Keratinocyte (primary cell): ENCODE results near the gene MINPP1. TPM values are rescaled to one million over a fixed set of nuclear protein-coding genes. Genes with fewer than 3 reads are reported as not detected.
"Not testable (repeated sequence)": the region's sequence is repeated elsewhere in the genome, so short reads cannot be mapped to it uniquely, and the experiment has no call there.

Experiments
- DNase-seq: peaks from one replicate; pipeline ENCODE4 v3.0.0-alpha.2; 2011; ENCODE audit warnings: low read depth, missing footprints, low spot score
- FAIRE-seq: peaks from 2 replicates; lab custom pipeline; 2011; peaks lifted over from hg19 to GRCh38; lab: Jason Lieb, UNC
- H2AFZ ChIP-seq: 2 replicates; pipeline ENCODE4 v1.6.0; 2012; ENCODE audit warnings: low read length, control low read depth, inconsistent platforms; ENCODE audit not compliant: control insufficient read depth
- H3K27ac ChIP-seq: 2 replicates; pipeline ENCODE4 v1.5.1; 2011; ENCODE audit warnings: low read length; ENCODE audit not compliant: control insufficient read depth, insufficient read depth
- H3K27me3 ChIP-seq: 3 replicates; pipeline ENCODE4 v1.6.0; 2011; ENCODE audit warnings: low read length; ENCODE audit not compliant: control insufficient read depth, insufficient read depth; ENCODE audit errors: extremely low read depth
- H3K36me3 ChIP-seq, 2 experiments: 2 replicates in 1 of 2; 3 replicates in 1 of 2; pipeline ENCODE4 v1.5.1; 2011; ENCODE audit warnings: low read length in 2 of 2, mild to moderate bottlenecking in 1 of 2; ENCODE audit not compliant: control insufficient read depth in 2 of 2, insufficient read depth in 2 of 2; ENCODE audit errors: extremely low read depth in 1 of 2
- H3K4me1 ChIP-seq: 3 replicates; pipeline ENCODE4 v1.5.1; 2011; ENCODE audit warnings: low read length; ENCODE audit not compliant: control insufficient read depth, insufficient read depth; ENCODE audit errors: extremely low read depth
- H3K4me2 ChIP-seq: 3 replicates; pipeline ENCODE4 v1.6.0; 2011; ENCODE audit warnings: low read depth, low read length; ENCODE audit not compliant: control insufficient read depth, insufficient read depth; ENCODE audit errors: extremely low read depth
- H3K4me3 ChIP-seq, 3 experiments: fragments of 200-600 bp in 1 of 3; sonication (generic) in 1 of 3; 2 replicates in 2 of 3; 3 replicates in 1 of 3; pipeline ENCODE4 v1.5.1; 2011 to 2016; ENCODE audit warnings: low read length in 3 of 3, mild to moderate bottlenecking in 3 of 3, control low read depth in 2 of 3, inconsistent platforms in 1 of 3, low read depth in 1 of 3, mixed read lengths in 1 of 3, mixed run types in 1 of 3, moderate library complexity in 1 of 3; ENCODE audit not compliant: control insufficient read depth in 2 of 3, insufficient read depth in 2 of 3; ENCODE audit errors: extremely low read depth in 1 of 3
- H3K79me2 ChIP-seq: 2 replicates; pipeline ENCODE4 v1.6.0; 2012; ENCODE audit warnings: low read length; ENCODE audit not compliant: control insufficient read depth, insufficient read depth
- H3K9ac ChIP-seq: 3 replicates; pipeline ENCODE4 v1.6.0; 2011; ENCODE audit warnings: low read length; ENCODE audit not compliant: control insufficient read depth, insufficient read depth; ENCODE audit errors: extremely low read depth
- H3K9me1 ChIP-seq: 3 replicates; pipeline ENCODE4 v1.6.0; 2011; ENCODE audit warnings: low read length; ENCODE audit not compliant: control insufficient read depth, insufficient read depth; ENCODE audit errors: extremely low read depth
- H3K9me3 ChIP-seq: 2 replicates; pipeline ENCODE4 v1.5.1; 2012; ENCODE audit warnings: low read depth, low read length; ENCODE audit not compliant: control insufficient read depth
- H4K20me1 ChIP-seq: 3 replicates; pipeline ENCODE4 v1.6.0; 2011; ENCODE audit warnings: low read length; ENCODE audit not compliant: control insufficient read depth, insufficient read depth; ENCODE audit errors: extremely low read depth
- CTCF ChIP-seq, 3 experiments: IDR thresholded peaks in 1 of 3; conservative IDR thresholded peaks in 1 of 3; optimal IDR thresholded peaks in 1 of 3; 2 replicates in 2 of 3; 3 replicates in 1 of 3; pipeline versions ENCODE3 to v1.5.1; 2011; ENCODE audit warnings: low read length in 3 of 3, mild to moderate bottlenecking in 3 of 3, moderate library complexity in 2 of 3, control low read depth in 1 of 3, inconsistent platforms in 1 of 3; ENCODE audit not compliant: insufficient read depth in 2 of 3; ENCODE audit errors: extremely low read depth in 1 of 3
- EZH2 ChIP-seq: IDR thresholded peaks from one replicate; pipeline ENCODE4 v1.6.1; 2012; ENCODE audit warnings: inconsistent platforms, mild to moderate bottlenecking, low read length, moderate library complexity
- dilution Hi-C: fragments of 300-500 bp; cut with MboI; formaldehyde crosslinking; loops from one replicate; pipeline ENCODE4 v1.7.0; 2020; ENCODE audit warnings: low sequenced_read_pairs; ENCODE audit not compliant: extremely low pct_ligation_motif_present
- polyA plus RNA-seq, 5 experiments: library from polyadenylated mRNA; depleted of rRNA in 3 of 5; stranded (reverse) in 3 of 5; stranded (forward) in 1 of 5; unstranded in 1 of 5; fragments of >200 nt; gene quantifications; 1 replicate in 1 of 5; 2 replicates in 3 of 5; 3 replicates in 1 of 5; pipeline versions ENCODE4 v1.2.1 to v1.2.3, GENCODE V29; 2011 to 2012; ENCODE audit warnings: missing spikeins in 2 of 5, low read depth in 1 of 5, low replicate concordance in 1 of 5

Gene MINPP1
- polyA plus RNA-seq, 1 donor (not counting 4 experiments of a cell fraction or from before 2014, with no cell fraction given), result 17.7 TPM

DNA sequence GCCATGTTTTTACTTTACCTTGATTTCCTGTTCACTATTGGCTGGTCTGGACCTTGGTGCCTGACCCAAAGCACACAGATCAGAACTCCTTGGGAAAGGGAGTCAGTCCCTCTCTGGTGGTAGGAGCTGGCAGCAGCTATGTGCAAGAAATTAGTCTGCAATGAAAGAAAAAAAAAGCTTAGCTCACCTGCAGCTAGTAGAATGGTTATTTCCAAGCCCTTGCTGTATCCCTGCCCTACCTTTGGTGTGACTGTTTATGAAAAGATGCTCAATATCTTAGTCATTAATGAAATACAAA, 86.8 kb downstream of the MINPP1 start:
- no peaks in the 10 kb centered on the region for H3K9me3 ChIP-seq
- no peak for FAIRE-seq

DNA sequence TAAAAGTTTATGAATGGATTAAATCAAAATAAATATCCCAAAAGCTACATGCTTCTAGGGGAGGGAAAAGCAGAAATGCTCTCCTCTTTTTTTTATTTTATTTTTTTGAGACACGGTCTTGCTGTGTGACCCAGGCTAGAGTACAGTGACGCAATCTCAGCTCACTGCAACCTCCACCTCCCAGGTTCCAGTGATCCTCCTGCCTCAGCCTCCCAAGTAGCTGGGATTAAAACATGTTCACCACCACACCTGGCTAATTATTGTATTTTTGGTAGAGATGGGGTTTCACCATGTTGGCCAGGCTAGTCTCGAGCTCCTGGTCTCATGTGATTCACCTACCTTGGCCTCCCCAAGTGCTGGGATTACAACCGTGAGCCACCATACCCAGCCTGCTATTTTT, 88.2 kb downstream of the MINPP1 start:
- H3K9me1 ChIP-seq, DNase-seq, H4K20me1 ChIP-seq, H3K9me3 ChIP-seq, H3K4me3 ChIP-seq, H3K36me3 ChIP-seq, H2AFZ ChIP-seq, H3K4me2 ChIP-seq, H3K27ac ChIP-seq, H3K9ac ChIP-seq, H3K27me3 ChIP-seq, dilution Hi-C loops, FAIRE-seq, H3K4me1 ChIP-seq, H3K79me2 ChIP-seq: not testable (repeated sequence)

More for the DNA sequence above, 86.8 kb downstream of the MINPP1 start:
- H3K4me3 ChIP-seq, result no peak overlapping the region
- no peak overlapping the region for H3K9ac ChIP-seq
- peaks cover under 1% of the 10 kb centered on the region for H3K4me1 ChIP-seq
- peaks cover 4% of the 10 kb centered on the region for H3K27me3 ChIP-seq
- no peaks in the 10 kb centered on the region for H4K20me1 ChIP-seq
- DNase-seq, result no peak
- dilution Hi-C loops, result no loop called here
- H3K79me2 ChIP-seq, result no peaks in the 10 kb centered on the region
- no peaks in the 10 kb centered on the region for H3K9me1 ChIP-seq
- no peak overlapping the region for H2AFZ ChIP-seq
- H3K27ac ChIP-seq, result no peak overlapping the region
- TF ChIP-seq EZH2, result no peak
- no peak for TF ChIP-seq CTCF (optimal IDR thresholded peaks at IDR 0.05 in 1 of 3, IDR thresholded peaks at IDR 0.05 in 1 of 3, conservative IDR thresholded peaks at IDR 0.05 in 1 of 3; ENCODE audit: extremely low read depth in 1 of 3, insufficient read depth in 2 of 3, low read length in 3 of 3)
- no peak overlapping the region for H3K4me2 ChIP-seq
- no peaks in the 10 kb centered on the region for H3K36me3 ChIP-seq

DNA sequence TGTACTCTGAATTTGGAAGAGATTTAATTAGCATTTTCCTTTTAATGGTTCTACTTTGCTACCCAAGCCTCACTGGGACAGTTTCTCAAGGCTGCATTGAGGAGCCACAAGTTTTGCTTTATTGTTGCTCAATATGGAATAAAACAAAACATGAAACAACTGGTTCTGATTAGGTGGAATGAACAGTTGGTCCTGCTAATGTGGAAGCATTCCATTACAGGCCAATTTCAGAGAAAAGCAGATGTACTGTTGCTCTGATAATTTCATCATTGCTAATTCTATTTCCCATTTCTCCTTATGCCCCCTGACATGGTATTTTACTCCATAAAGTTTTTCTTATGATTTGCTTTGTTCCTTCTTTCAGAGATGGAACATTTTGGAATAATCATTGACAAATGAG, 89.0 kb downstream of the MINPP1 start:
- peak; percentile 32 for FAIRE-seq
- dilution Hi-C loops, result no loop called here

More for the DNA sequence above, 89.0 kb downstream of the MINPP1 start:
- H4K20me1 ChIP-seq, result no peaks in the 10 kb centered on the region
- no peak overlapping the region for H3K27ac ChIP-seq
- H3K9ac ChIP-seq, result no peak overlapping the region
- no peaks in the 10 kb centered on the region for H3K9me3 ChIP-seq
- no peak overlapping the region for H3K4me2 ChIP-seq
- no peak overlapping the region for H3K4me3 ChIP-seq
- H3K79me2 ChIP-seq, result no peaks in the 10 kb centered on the region
- DNase-seq, result no peak
- H3K27me3 ChIP-seq, result peaks cover 4% of the 10 kb centered on the region
- no peaks in the 10 kb centered on the region for H3K9me1 ChIP-seq
- H2AFZ ChIP-seq, result no peak overlapping the region
- H3K4me1 ChIP-seq, result no peaks in the 10 kb centered on the region
- H3K36me3 ChIP-seq, result no peaks in the 10 kb centered on the region
- no peak for TF ChIP-seq EZH2
- no peak for TF ChIP-seq CTCF (optimal IDR thresholded peaks at IDR 0.05 in 1 of 3, IDR thresholded peaks at IDR 0.05 in 1 of 3, conservative IDR thresholded peaks at IDR 0.05 in 1 of 3; ENCODE audit: extremely low read depth in 1 of 3, insufficient read depth in 2 of 3, low read length in 3 of 3)
